ENCODE results near the gene MRPL1.
"Not testable (repeated sequence)": the region's sequence is repeated elsewhere in the genome, so short reads cannot be mapped to it uniquely, and the experiment has no call there.

DNA sequence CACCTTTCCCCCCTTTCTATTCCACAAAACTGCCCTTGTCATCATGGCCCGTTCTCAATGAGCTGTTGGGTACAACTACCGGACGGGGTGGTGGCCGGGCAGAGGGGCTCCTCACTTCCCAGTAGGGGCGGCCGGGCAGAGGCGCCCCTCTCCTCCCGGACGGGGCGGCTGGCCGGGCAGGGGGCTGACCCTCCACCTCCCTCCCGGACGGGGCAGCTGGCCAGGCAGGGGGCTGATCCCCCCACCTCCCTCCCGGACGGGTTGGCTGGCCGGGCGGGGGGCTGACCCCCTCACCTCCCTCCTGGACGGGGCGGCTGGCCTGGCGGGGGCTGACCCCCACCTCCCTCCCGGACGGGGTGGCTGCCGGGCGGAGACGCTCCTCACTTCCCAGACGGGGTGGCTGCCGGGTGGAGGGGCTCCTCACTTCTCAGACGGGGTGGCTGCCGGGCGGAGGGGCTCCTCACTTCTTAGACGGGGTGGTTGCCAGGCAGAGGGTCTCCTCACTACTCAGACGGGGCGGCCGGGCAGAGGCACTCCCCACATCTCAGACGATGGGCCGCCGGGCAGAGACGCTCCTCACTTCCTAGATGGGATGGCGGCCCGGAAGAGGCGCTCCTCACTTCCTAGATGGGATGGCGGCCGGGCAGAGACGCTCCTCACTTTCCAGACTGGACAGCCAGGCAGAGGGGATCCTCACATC, 121.1 kb downstream of the MRPL1 start:
- TF ChIP-seq YY1 (IDR thresholded peaks at IDR 0.05; ENCODE audit: insufficient read depth, insufficient read length); ZNF274 (IDR thresholded peaks at IDR 0.05; ENCODE audit: low read depth, low read length): not testable (repeated sequence)

Data from NT2/D1 (cell line).